K562 (cell line): ENCODE data around the gene VPS13D. TPM values are rescaled to one million over a fixed set of nuclear protein-coding genes. Genes with fewer than 3 reads are reported as not detected.

ENCODE experiments used
- ATAC-seq: fragments of 200-7000 bp; cut with Tn5 transposase; 3 replicates; pipeline ENCODE4 v1.9.1; 2020; ENCODE audit warnings: moderate library complexity
- BruUV-seq: library from RNA; stranded (reverse); fragments of 400-500 nt; replicated peaks from 2 replicates; lab custom pipeline; 2021; lab: Mats Ljungman, UMichigan
- CTCF ChIA-PET: fragments of 300-600 bp; formaldehyde crosslinking; extraction: SDS; loops from one replicate; lab custom pipeline; 2021; ENCODE audit warnings: low intra/inter-chr PET ratio; lab: Yijun Ruan, JAX
- POLR2A ChIA-PET: fragments of 300-600, 350-650 bp; sonication (Branson Sonifier 250); formaldehyde crosslinking; extraction: SDS; loops from one replicate; lab custom pipeline; 2021; ENCODE audit warnings: antibody characterized with exemption, inconsistent platforms; lab: Yijun Ruan, JAX
- DNase-seq, 4 experiments: peaks; one replicate each; pipeline versions ENCODE4 v3.0.0 to v3.0.0-alpha.2; 2011 to 2018; ENCODE audit warnings: low spot score in 3 of 4, mixed read lengths in 3 of 4; ENCODE audit errors: extremely low read depth in 1 of 4
- FAIRE-seq: peaks from 2 replicates; lab custom pipeline; 2011; peaks lifted over from hg19 to GRCh38; lab: Jason Lieb, UNC
- H2AFZ ChIP-seq: 2 replicates; pipeline ENCODE4 v1.6.0; 2011; ENCODE audit warnings: low read depth, low read length, control low read depth, inconsistent platforms
- H3K27ac ChIP-seq: fragments of 200-600 bp; 3 replicates; pipeline ENCODE4 v1.8.0; 2011; ENCODE audit warnings: low read depth, mild to moderate bottlenecking, control low read depth, inconsistent platforms, low read length, moderate library complexity, mixed read lengths; ENCODE audit errors: extremely low read depth
- H3K27me3 ChIP-seq, 2 experiments: fragments of 300-600 bp in 1 of 2; 2 replicates in 1 of 2; 3 replicates in 1 of 2; pipeline versions ENCODE4 v1.6.0 to v1.8.0; 2011; ENCODE audit warnings: inconsistent platforms in 2 of 2, low read length in 2 of 2, mild to moderate bottlenecking in 1 of 2, mixed read lengths in 1 of 2, moderate library complexity in 1 of 2; ENCODE audit not compliant: control insufficient read depth in 2 of 2, insufficient read depth in 2 of 2
- H3K36me3 ChIP-seq: fragments of 300-600 bp; 3 replicates; pipeline ENCODE4 v1.8.0; 2011; ENCODE audit warnings: mild to moderate bottlenecking, low read length, inconsistent platforms; ENCODE audit not compliant: control insufficient read depth, insufficient read depth
- H3K4me1 ChIP-seq, 2 experiments: fragments of 200-600 bp in 1 of 2; replicated peaks in 1 of 2; 2 replicates in 1 of 2; 3 replicates in 1 of 2; pipeline versions ENCODE4 v1.5.1 to v1.8.0; 2011; ENCODE audit warnings: inconsistent platforms in 2 of 2, low read length in 2 of 2, mild to moderate bottlenecking in 1 of 2, mixed read lengths in 1 of 2, moderate library complexity in 1 of 2; ENCODE audit not compliant: control insufficient read depth in 2 of 2, insufficient read depth in 2 of 2
- H3K4me2 ChIP-seq: 2 replicates; pipeline ENCODE4 v1.6.1; 2011; ENCODE audit warnings: low read length, control low read depth, inconsistent platforms, mixed read lengths; ENCODE audit not compliant: insufficient read depth
- H3K4me3 ChIP-seq: fragments of 200-600 bp; sonication (generic), shearing (Covaris generic); 2 replicates; pipeline ENCODE4 v1.5.1; 2016; ENCODE audit warnings: control low read depth, inconsistent platforms
- H3K79me2 ChIP-seq: fragments of 200-600 bp; 3 replicates; pipeline ENCODE4 v1.8.0; 2011; ENCODE audit warnings: low read length, inconsistent platforms; ENCODE audit not compliant: control insufficient read depth, insufficient read depth
- H3K9ac ChIP-seq, 2 experiments: 2 replicates each; pipeline versions ENCODE4 v1.6.0 to v1.6.1; 2011; ENCODE audit warnings: low read depth in 2 of 2, low read length in 2 of 2, control low read depth in 1 of 2, inconsistent platforms in 1 of 2, mild to moderate bottlenecking in 1 of 2, mixed read lengths in 1 of 2; ENCODE audit not compliant: insufficient read depth in 1 of 2
- H3K9me1 ChIP-seq: one replicate; pipeline ENCODE4 v1.6.0; 2011; ENCODE audit warnings: inconsistent platforms, mild to moderate bottlenecking, low read length, moderate library complexity; ENCODE audit not compliant: control insufficient read depth, insufficient read depth
- H3K9me3 ChIP-seq: replicated peaks from 2 replicates; pipeline ENCODE4 v1.5.1; 2011; ENCODE audit warnings: low read depth, low read length, inconsistent platforms; ENCODE audit not compliant: control insufficient read depth, insufficient read depth
- H4K20me1 ChIP-seq: replicated peaks from 2 replicates; pipeline ENCODE4 v1.6.1; 2011; ENCODE audit warnings: low read length, inconsistent platforms, mixed read lengths; ENCODE audit not compliant: control insufficient read depth, insufficient read depth
- FOXP4 ChIP-seq: sonication (generic); formaldehyde crosslinking; IDR thresholded peaks from 2 replicates; pipeline ENCODE4 v1.8.0; 2022; ENCODE audit warnings: mild to moderate bottlenecking, missing genetic modification reagents, borderline replicate concordance
- KDM1A ChIP-seq, 2 experiments: fragments of 450-650 bp; IDR thresholded peaks; 2 replicates each; pipeline ENCODE4 v1.6.1; 2016; ENCODE audit warnings: mild to moderate bottlenecking in 2 of 2
- NR4A1 ChIP-seq, 2 experiments: fragments of 250-450 bp in 1 of 2; fragments of 450-650 bp in 1 of 2; sonication (Bioruptor Pico) in 1 of 2; IDR thresholded peaks; 2 replicates each; pipeline versions ENCODE4 v1.4.0 to v1.6.1; 2016 to 2020; ENCODE audit warnings: mild to moderate bottlenecking in 2 of 2, missing compliant biosample characterization in 1 of 2, missing genetic modification characterization in 1 of 2, moderate library complexity in 1 of 2
- UBTF ChIP-seq, 2 experiments: IDR thresholded peaks; 2 replicates each; pipeline ENCODE4 v1.6.1; 2012; ENCODE audit warnings: improper control_type of control experiment in 2 of 2, low read depth in 2 of 2, low read length in 2 of 2, borderline replicate concordance in 1 of 2
- YY1 ChIP-seq, 3 experiments: IDR thresholded peaks; 2 replicates each; pipeline ENCODE4 v1.6.1; 2011; ENCODE audit warnings: low read length in 2 of 3, mild to moderate bottlenecking in 2 of 3, moderate library complexity in 2 of 3, borderline replicate concordance in 1 of 3, control low read depth in 1 of 3, low read depth in 1 of 3; ENCODE audit not compliant: insufficient read depth in 3 of 3, insufficient replicate concordance in 2 of 3, control insufficient read depth in 1 of 3, insufficient read length in 1 of 3; ENCODE audit errors: extremely low read depth in 1 of 3
- ZBTB12 ChIP-seq: fragments of 250-450 bp; sonication (Bioruptor Pico); IDR thresholded peaks from 2 replicates; pipeline ENCODE4 v1.4.0; 2020
- ZNF175 ChIP-seq: fragments of 200-800 bp; sonication (Bioruptor generic); IDR thresholded peaks from 2 replicates; pipeline ENCODE4 v1.6.1; 2016; ENCODE audit warnings: low read depth, mild to moderate bottlenecking, missing genetic modification characterization, missing compliant biosample characterization
- ZNF197 ChIP-seq: fragments of 200-800 bp; sonication (Bioruptor generic); IDR thresholded peaks from 2 replicates; pipeline ENCODE4 v1.6.1; 2016; ENCODE audit warnings: low read depth, missing genetic modification characterization, missing compliant biosample characterization
- ZNF224 ChIP-seq: sonication (generic); formaldehyde crosslinking; IDR thresholded peaks from 2 replicates; pipeline ENCODE4 v1.8.0; 2022; ENCODE audit warnings: mild to moderate bottlenecking, missing genetic modification reagents
- WGBS: fragments of 100-300 bp; shearing (Covaris generic); methylation state at CpG from one replicate; pipeline ENCODE4 v1.1.6; 2016; ENCODE audit warnings: low coverage, mixed read lengths; ENCODE audit not compliant: insufficient coverage; ENCODE audit errors: missing lambda C conversion rate; 5-methylcytosine and 5-hydroxymethylcytosine counted together
- in situ Hi-C: fragments of 300-500 bp; cut with MboI; formaldehyde crosslinking; loops from 4 replicates; pipeline ENCODE4 v1.15.0; 2018; ENCODE audit warnings: inconsistent platforms, mixed read lengths
- intact Hi-C: fragments of 100-400 bp; cut with micrococcal nuclease; formaldehyde crosslinking; loops from 2 replicates; pipeline ENCODE4 v1.14.2; 2022
- polyA plus RNA-seq, 8 experiments: library from polyadenylated mRNA; depleted of rRNA in 4 of 8; stranded (reverse) in 5 of 8; unstranded in 3 of 8; fragments of >200 nt; fragmentation: Nextera tagmentation in 2 of 8; fragmentation: Illumina TruSeq in 1 of 8; extraction: Ambion mirVana in 2 of 8; extraction: Trizol in 1 of 8; gene quantifications; 2 replicates each; pipeline versions ENCODE4 v1.2.1 to v1.2.3, GENCODE V29; 2011 to 2014; ENCODE audit warnings: inconsistent platforms in 1 of 8, missing spikeins in 1 of 8
- total RNA-seq, 7 experiments: library from RNA; depleted of rRNA in 6 of 7; stranded (reverse); fragments of >200 nt in 6 of 7; fragmentation: Illumina TruSeq in 2 of 7; extraction: Trizol in 2 of 7; gene quantifications; 2 replicates each; pipeline versions ENCODE4 v1.2.1 to v1.2.3, GENCODE V29; 2011 to 2021; ENCODE audit warnings: low replicate concordance in 1 of 7

Gene VPS13D
- total and polyA plus RNA-seq, 9 of the 15 experiments (the other 6 are each of a cell fraction or from before 2014, with no cell fraction given), result 6.1 to 51.5 (median 38.5) TPM

- in situ Hi-C loops, result no loop called here
- FAIRE-seq (no peak), DNase-seq (peak in 1 of 4 experiments; percentile 32), ATAC-seq (no peak; the same call in 2 of the 3 replicates)
- no peaks in the 10 kb centered on the region for H3K27me3 ChIP-seq
- CTCF ChIA-PET, result interaction anchor here (0.7 kb wide), 1 partner anchor 10 kb away, joined by 3 read pairs; no protein-coding TSS in a partner anchor
- POLR2A ChIA-PET, result interaction anchor here (0.6 to 1.1 kb wide), 6 partner anchors 9 to 30 kb away, joined by 3 to 6 read pairs (median 3); no protein-coding TSS in a partner anchor
- H3K4me2 ChIP-seq, result peak overlapping the region; percentile 38; the same call in 1 of the 2 replicates
- no TSS peak for BruUV-seq
- no peaks in the 10 kb centered on the region for H3K9me1 ChIP-seq
- peaks cover 4% of the 10 kb centered on the region; the same call in 1 of the 2 replicates for H3K9me3 ChIP-seq
- WGBS, result 50% methylated on average over 2 of the region's 2 CpGs
- peaks cover 5% of the 10 kb centered on the region; the same call in 1 of the 3 replicates for H3K79me2 ChIP-seq
- H3K9ac ChIP-seq, result peak overlapping the region; percentile 43 to 65; a peak in 3 of 4 replicates
- intact Hi-C loops, result no loop called here
- H4K20me1 ChIP-seq, result no peaks in the 10 kb centered on the region
- peaks cover 37 to 84% of the 10 kb centered on the region in 2 experiments for H3K4me1 ChIP-seq
- H3K4me3 ChIP-seq, result no peak overlapping the region
- H3K36me3 ChIP-seq, result peaks cover 30% of the 10 kb centered on the region
- peak overlapping the region; percentile 92 for H3K27ac ChIP-seq
- H2AFZ ChIP-seq, result peak overlapping the region; percentile 50
- TF ChIP-seq KDM1A (IDR thresholded peaks at IDR 0.05), result 0 out of 4 replicates have a peak, but pooled peaks of 1 of the 2 experiments have one; percentile 16
- TF ChIP-seq ZNF175 (CRISPR knock-in tag), result peak; percentile 36
- TF ChIP-seq ZNF197 (CRISPR knock-in tag), result 0 out of 2 replicates have a peak, but pooled peaks have one; percentile 9
- peak in 1 of 3 experiments; percentile 8 for TF ChIP-seq YY1 (IDR thresholded peaks at IDR 0.05; ENCODE audit: borderline replicate concordance in 1 of 3, control insufficient read depth in 1 of 3, extremely low read depth in 1 of 3, insufficient read depth in 3 of 3, insufficient read length in 1 of 3, insufficient replicate concordance in 2 of 3, low read depth in 1 of 3, low read length in 2 of 3)
- peak; percentile 33; the same call in 1 of the 2 replicates for TF ChIP-seq ZBTB12 (CRISPR knock-in tag)
- TF ChIP-seq ZNF224 (CRISPR knock-in tag), result 0 out of 2 replicates have a peak, but pooled peaks have one; percentile 54
- 0 out of 2 replicates have a peak, but pooled peaks have one; percentile 49 for TF ChIP-seq FOXP4 (CRISPR knock-in tag)
- TF ChIP-seq UBTF (IDR thresholded peaks at IDR 0.05; ENCODE audit: borderline replicate concordance in 1 of 2, low read depth in 2 of 2, low read length in 2 of 2), result peak in 1 of 2 experiments; percentile 55; a peak in 1 of 4 replicates
- no peak for TF ChIP-seq NR4A1 (CRISPR knock-in tag; IDR thresholded peaks at IDR 0.05)
- TF ChIP-seq NR4A1 (tag; IDR thresholded peaks at IDR 0.05), result peak; percentile 24; the same call in 1 of the 2 replicates
Measured at GRCh38 chr1:12472156-12472797, 242.4 kb downstream of the VPS13D start.
